ENCODE data around the gene TEX22.

Gene TEX22

GRCh38 chr14:105380756-105381155 lies 17.6 kb upstream of the TEX22 start:
- no peak overlapping the region for H3K4me3 ChIP-seq

GRCh38 chr14:105381446-105382342 lies 16.6 kb upstream of the TEX22 start:
- Histone ChIP-seq H3K27ac (no peak overlapping the region), H3K4me3 (no peak overlapping the region)
- no peak for DNase-seq (ENCODE audit: low spot score)
- no peak for TF ChIP-seq CTCF (IDR thresholded peaks at IDR 0.05)

More at GRCh38 chr14:105380756-105381155, 17.6 kb upstream of the TEX22 start:
- no peak for TF ChIP-seq CTCF (IDR thresholded peaks at IDR 0.05)
- no peak overlapping the region for H3K27ac ChIP-seq
- DNase-seq (ENCODE audit: low spot score): no peak

GRCh38 chr14:105382343-105383082 lies 15.8 kb upstream of the TEX22 start:
- Histone ChIP-seq H3K27ac (no peak overlapping the region), H3K4me3 (no peak overlapping the region)
- no peak for TF ChIP-seq CTCF (IDR thresholded peaks at IDR 0.05)
- no peak for DNase-seq (ENCODE audit: low spot score)

- TF ChIP-seq CTCF (IDR thresholded peaks at IDR 0.05): no peak
- no peak for DNase-seq (ENCODE audit: low spot score)
- Histone ChIP-seq H3K4me3 (no peak overlapping the region), H3K27ac (no peak overlapping the region)
Measured at GRCh38 chr14:105383083-105383730, 15.1 kb upstream of the TEX22 start.

- TF ChIP-seq CTCF (IDR thresholded peaks at IDR 0.05): no peak
- Histone ChIP-seq H3K27ac (no peak overlapping the region), H3K4me3 (no peak overlapping the region)
- DNase-seq (ENCODE audit: low spot score): no peak
Measured at GRCh38 chr14:105384041-105384557, 14.2 kb upstream of the TEX22 start.

- TF ChIP-seq CTCF (IDR thresholded peaks at IDR 0.05): no peak
- Histone ChIP-seq H3K4me3 (no peak overlapping the region), H3K27ac (no peak overlapping the region)
- DNase-seq (ENCODE audit: low spot score): no peak
Measured at GRCh38 chr14:105384605-105385321, 13.6 kb upstream of the TEX22 start.

Measured in coronary artery (tissue), 2 donors.